Tibial nerve (tissue), 4 donors: ENCODE measurements around the gene C5orf63. TPM values are rescaled to one million over a fixed set of nuclear protein-coding genes. Genes with fewer than 3 reads are reported as not detected.
"Not testable (repeated sequence)": the region's sequence is repeated elsewhere in the genome, so short reads cannot be mapped to it uniquely, and the experiment has no call there.

Experiments
- DNase-seq, 2 donors: peaks; one replicate each; pipeline ENCODE4 v3.0.0-alpha.2; 2019; ENCODE audit warnings: low spot score in 2 of 2
- H3K27ac ChIP-seq, 4 donors: fragments of 200-600 bp; sonication (generic) in 3 of 4; one replicate each; pipeline ENCODE4 v1.5.1; 2017 to 2019; ENCODE audit warnings: mild to moderate bottlenecking in 1 of 4
- H3K27me3 ChIP-seq, 2 donors: fragments of 200-600 bp; sonication (generic) in 1 of 2; one replicate each; pipeline versions ENCODE4 v1.5.1 to v1.6.0; 2017 to 2019
- H3K36me3 ChIP-seq, 3 donors: fragments of 200-600 bp; sonication (generic); one replicate each; pipeline ENCODE4 v1.5.1; 2018 to 2019
- H3K4me1 ChIP-seq, 4 donors: fragments of 200-600 bp; sonication (generic) in 3 of 4; one replicate each; pipeline ENCODE4 v1.5.1; 2017 to 2019
- H3K4me3 ChIP-seq, 4 donors: fragments of 200-600 bp; sonication (generic) in 3 of 4; one replicate each; pipeline ENCODE4 v1.5.1; 2017 to 2019; ENCODE audit warnings: mild to moderate bottlenecking in 1 of 4, moderate library complexity in 1 of 4
- H3K9me3 ChIP-seq, 4 donors: fragments of 200-600 bp; sonication (generic) in 3 of 4; one replicate each; pipeline ENCODE4 v1.5.1; 2017 to 2019
- CTCF ChIP-seq, 5 experiments: fragments of 200-600 bp in 3 of 5; fragments of 450-650 bp in 2 of 5; sonication (generic) in 3 of 5; IDR thresholded peaks; one replicate each; pipeline ENCODE4 v1.5.1; 2016 to 2019; ENCODE audit warnings: antibody characterized with exemption in 5 of 5, mild to moderate bottlenecking in 3 of 5, moderate library complexity in 2 of 5
- EP300 ChIP-seq, 2 donors: sonication (generic); formaldehyde crosslinking; IDR thresholded peaks; one replicate each; pipeline ENCODE4 v1.6.1; 2017; ENCODE audit warnings: antibody characterized with exemption in 2 of 2, mild to moderate bottlenecking in 1 of 2
- POLR2A ChIP-seq, 2 donors: fragments of 450-650 bp; IDR thresholded peaks; one replicate each; pipeline ENCODE4 v1.6.1; 2017; ENCODE audit warnings: antibody characterized with exemption in 2 of 2, mild to moderate bottlenecking in 2 of 2, moderate library complexity in 2 of 2
- WGBS, 2 donors: methylation state at CpG; one replicate each; pipeline ENCODE4 v1.1.5; 2018; 5-methylcytosine and 5-hydroxymethylcytosine counted together
- total RNA-seq, 4 donors: library from RNA; depleted of rRNA; stranded (reverse); fragments of >200 nt; gene quantifications; one replicate each; pipeline ENCODE4 v1.1.0, GENCODE V29; 2016

The C5orf63 gene
- total RNA-seq, 4 donors from 2014 or later = 1.0 to 7.2 (median 2.0) TPM

- Histone ChIP-seq H3K36me3 (no peaks in the 10 kb centered on the region), H3K9me3 (no peaks in the 10 kb centered on the region), H3K4me1 (peaks cover 0 to 21% (median 7%) of the 10 kb centered on the region in 4 donors), H3K4me3 (no peak overlapping the region), H3K27me3 (no peaks in the 10 kb centered on the region), H3K27ac (no peak overlapping the region)
- WGBS, 2 donors = 95 to 100% methylated on average over 1 of the region's 1 CpG
- TF ChIP-seq EP300 (IDR thresholded peaks at IDR 0.05) = no peak
- no peak for TF ChIP-seq CTCF (IDR thresholded peaks at IDR 0.05)
- no peak for DNase-seq
These were observed 45.8 kb downstream of the C5orf63 start for GRCh38 chr5:127027539-127027938.

- Histone ChIP-seq H3K4me3 (no peak overlapping the region), H3K36me3 (no peaks in the 10 kb centered on the region), H3K27ac (no peak overlapping the region), H3K27me3 (no peaks in the 10 kb centered on the region), H3K9me3 (no peaks in the 10 kb centered on the region), H3K4me1 (peaks cover 0 to 16% (median 6%) of the 10 kb centered on the region in 4 donors)
- DNase-seq = no peak
- TF ChIP-seq CTCF (IDR thresholded peaks at IDR 0.05) = no peak
- no peak for TF ChIP-seq EP300 (IDR thresholded peaks at IDR 0.05)
- no peak for TF ChIP-seq POLR2A (IDR thresholded peaks at IDR 0.05)
- 64 to 85% methylated on average over 2 of the region's 2 CpGs for WGBS, 2 donors
These were observed 47.1 kb downstream of the C5orf63 start for GRCh38 chr5:127026166-127026565.

GRCh38 chr5:127025467-127025866, 47.8 kb downstream of the C5orf63 start:
- no peaks in the 10 kb centered on the region for H3K9me3 ChIP-seq
- DNase-seq = no peak
- H3K4me3 ChIP-seq = no peak overlapping the region
- no peaks in the 10 kb centered on the region for H3K27me3 ChIP-seq
- no peak for TF ChIP-seq POLR2A (IDR thresholded peaks at IDR 0.05)
- TF ChIP-seq CTCF (IDR thresholded peaks at IDR 0.05) = no peak
- TF ChIP-seq EP300 (IDR thresholded peaks at IDR 0.05) = no peak
- WGBS, 2 donors = 71 to 76% methylated on average over 1 of the region's 1 CpG
- no peak overlapping the region for H3K27ac ChIP-seq
- no peaks in the 10 kb centered on the region for H3K36me3 ChIP-seq
- H3K4me1 ChIP-seq = peaks cover 0 to 12% (median 5%) of the 10 kb centered on the region in 4 donors

GRCh38 chr5:127024821-127025220, 48.5 kb downstream of the C5orf63 start:
- Histone ChIP-seq H3K4me1 (peaks cover 0 to 12% (median 5%) of the 10 kb centered on the region in 4 donors), H3K27ac (no peak overlapping the region), H3K27me3 (no peaks in the 10 kb centered on the region), H3K9me3 (no peaks in the 10 kb centered on the region), H3K36me3 (no peaks in the 10 kb centered on the region), H3K4me3 (no peak overlapping the region)
- TF ChIP-seq CTCF (IDR thresholded peaks at IDR 0.05) = no peak
- no peak for TF ChIP-seq POLR2A (IDR thresholded peaks at IDR 0.05)
- no peak for TF ChIP-seq EP300 (IDR thresholded peaks at IDR 0.05)
- DNase-seq = no peak
- 70 to 80% methylated on average over 4 of the region's 4 CpGs for WGBS, 2 donors

- not testable (repeated sequence) for H3K4me3 ChIP-seq, H3K27me3 ChIP-seq, H3K27ac ChIP-seq, H3K4me1 ChIP-seq, H3K9me3 ChIP-seq, DNase-seq, H3K36me3 ChIP-seq
- 97 to 98% methylated on average over 7 of the region's 7 CpGs for WGBS, 2 donors
These were observed 49.6 kb downstream of the C5orf63 start for GRCh38 chr5:127023552-127024191.

- WGBS, 2 donors = 89 to 91% methylated on average over 3 of the region's 3 CpGs
- DNase-seq = no peak
These were observed 50.5 kb downstream of the C5orf63 start for GRCh38 chr5:127022846-127023245.

More at GRCh38 chr5:127022846-127023245, 50.5 kb downstream of the C5orf63 start:
- no peak overlapping the region for H3K27ac ChIP-seq
- H3K9me3 ChIP-seq = no peaks in the 10 kb centered on the region
- no peak for TF ChIP-seq CTCF (IDR thresholded peaks at IDR 0.05)
- TF ChIP-seq POLR2A (IDR thresholded peaks at IDR 0.05) = no peak
- no peak for TF ChIP-seq EP300 (IDR thresholded peaks at IDR 0.05)
- no peaks in the 10 kb centered on the region for H3K27me3 ChIP-seq
- H3K4me1 ChIP-seq = peaks cover 0 to 5% (median 0%) of the 10 kb centered on the region in 4 donors
- no peak overlapping the region for H3K4me3 ChIP-seq
- H3K36me3 ChIP-seq = no peaks in the 10 kb centered on the region
